ENCODE measurements around the gene AP2A1.

DNA sequence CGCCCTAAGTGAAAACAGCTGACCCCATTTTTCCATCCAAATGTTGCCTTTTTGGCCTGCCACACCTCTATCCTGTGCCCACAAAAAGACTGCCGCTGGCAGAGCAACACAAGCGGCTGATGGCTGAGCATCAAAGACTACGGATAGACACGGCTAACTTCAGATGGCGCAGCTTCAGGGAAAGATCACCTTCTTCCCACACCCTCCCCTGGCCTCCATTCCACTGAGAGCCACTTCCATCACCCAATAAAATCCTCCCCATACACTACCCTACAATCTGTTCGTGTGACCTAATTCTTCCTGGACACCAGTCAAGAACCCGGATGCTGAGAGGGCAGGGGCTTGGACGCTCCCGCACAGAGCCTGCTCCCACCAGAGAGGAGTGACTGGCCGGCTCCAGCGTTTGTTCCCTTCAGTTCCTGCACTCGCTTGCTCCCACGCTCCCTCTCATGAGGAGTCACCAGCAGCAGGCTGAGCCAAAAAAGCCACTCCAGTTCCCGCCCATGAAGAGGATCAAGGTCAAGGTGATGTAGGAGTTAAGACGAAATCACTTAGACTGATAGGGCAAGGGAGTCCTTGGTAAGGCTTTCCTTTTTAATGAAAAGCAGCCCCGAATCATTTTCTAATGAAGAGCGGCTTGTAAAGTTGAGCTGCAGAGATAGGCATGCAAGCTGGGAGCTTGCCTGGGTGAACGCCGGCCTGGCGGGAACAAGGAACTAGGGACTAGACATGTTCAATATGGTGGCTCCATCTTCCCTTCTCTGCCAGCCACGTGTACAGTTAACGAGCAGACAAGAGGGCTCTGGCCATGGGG is 39.4 kb upstream of the AP2A1 start:
- TF ChIP-seq, protein P1, sequence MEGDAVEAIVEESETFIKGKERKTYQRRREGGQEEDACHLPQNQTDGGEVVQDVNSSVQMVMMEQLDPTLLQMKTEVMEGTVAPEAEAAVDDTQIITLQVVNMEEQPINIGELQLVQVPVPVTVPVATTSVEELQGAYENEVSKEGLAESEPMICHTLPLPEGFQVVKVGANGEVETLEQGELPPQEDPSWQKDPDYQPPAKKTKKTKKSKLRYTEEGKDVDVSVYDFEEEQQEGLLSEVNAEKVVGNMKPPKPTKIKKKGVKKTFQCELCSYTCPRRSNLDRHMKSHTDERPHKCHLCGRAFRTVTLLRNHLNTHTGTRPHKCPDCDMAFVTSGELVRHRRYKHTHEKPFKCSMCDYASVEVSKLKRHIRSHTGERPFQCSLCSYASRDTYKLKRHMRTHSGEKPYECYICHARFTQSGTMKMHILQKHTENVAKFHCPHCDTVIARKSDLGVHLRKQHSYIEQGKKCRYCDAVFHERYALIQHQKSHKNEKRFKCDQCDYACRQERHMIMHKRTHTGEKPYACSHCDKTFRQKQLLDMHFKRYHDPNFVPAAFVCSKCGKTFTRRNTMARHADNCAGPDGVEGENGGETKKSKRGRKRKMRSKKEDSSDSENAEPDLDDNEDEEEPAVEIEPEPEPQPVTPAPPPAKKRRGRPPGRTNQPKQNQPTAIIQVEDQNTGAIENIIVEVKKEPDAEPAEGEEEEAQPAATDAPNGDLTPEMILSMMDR (IDR thresholded peaks at IDR 0.05), result no peak
- TF ChIP-seq POLR2A (IDR thresholded peaks at IDR 0.05), result no peak

Measured in thyroid gland (tissue), 4 donors.